HG03558 (cell line): ENCODE data around the gene ATG13.
"Not testable (repeated sequence)": the region's sequence is repeated elsewhere in the genome, so short reads cannot be mapped to it uniquely, and the experiment has no call there.

ENCODE experiments used
- ATAC-seq: cut with Tn5 transposase; IDR thresholded peaks from one replicate; pipeline ENCODE4 v1.9.1; 2021; ENCODE audit warnings: moderate number of reproducible peaks; ENCODE audit not compliant: unreplicated experiment; ENCODE audit errors: extremely low read depth

Gene ATG13

DNA sequence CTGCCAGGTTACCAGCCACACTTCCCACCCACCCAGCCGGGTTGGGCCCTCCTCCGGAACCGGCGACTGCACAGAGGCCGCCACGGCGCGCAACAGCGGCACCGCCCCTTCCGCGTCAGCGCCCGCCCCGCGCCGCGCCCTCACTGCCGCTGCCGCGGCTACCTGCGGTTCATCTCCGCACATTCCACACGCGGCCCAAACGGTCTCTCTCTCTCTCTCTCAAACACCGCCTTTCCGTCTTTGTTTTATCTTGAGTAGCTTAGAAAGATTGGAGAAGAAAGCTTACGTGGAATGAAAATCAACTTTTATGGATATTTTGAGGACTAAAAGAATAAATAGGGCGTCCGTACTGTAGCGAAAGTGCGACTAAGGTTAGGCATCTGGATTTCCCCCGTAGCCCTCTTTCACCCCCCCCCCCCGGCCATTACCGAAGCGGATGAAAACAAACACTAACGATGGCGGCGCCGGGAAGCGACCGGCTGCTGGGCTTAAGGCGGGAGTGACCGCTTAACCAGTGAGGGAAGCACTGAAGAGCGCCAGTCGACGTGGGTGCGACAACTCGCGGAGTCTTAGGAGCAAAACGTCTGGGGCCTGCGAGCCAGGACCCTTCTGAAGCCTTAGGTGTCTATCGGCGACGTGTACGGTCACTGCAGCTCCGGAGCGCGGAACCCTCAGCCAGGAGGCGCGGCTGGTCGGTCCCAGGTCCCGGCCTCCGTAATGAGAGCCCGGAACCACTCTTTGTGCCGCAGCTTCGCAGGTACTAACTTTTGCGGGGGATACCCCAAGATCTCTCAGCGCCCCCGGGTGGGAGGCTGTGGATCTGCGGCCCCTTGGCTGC, at the start of gene ATG13, which contains the start of gene HARBI1:
Gene ATG13 (plus strand): TSS at position 420 of the 838 bp plus-strand sequence. CDS start 26,739 bp downstream, outside the sequence.
Gene HARBI1 (minus strand): TSS at position 94 of the 838 bp plus-strand sequence. CDS start 990 bp downstream, outside the sequence.
- peak; percentile 81 for ATAC-seq

DNA sequence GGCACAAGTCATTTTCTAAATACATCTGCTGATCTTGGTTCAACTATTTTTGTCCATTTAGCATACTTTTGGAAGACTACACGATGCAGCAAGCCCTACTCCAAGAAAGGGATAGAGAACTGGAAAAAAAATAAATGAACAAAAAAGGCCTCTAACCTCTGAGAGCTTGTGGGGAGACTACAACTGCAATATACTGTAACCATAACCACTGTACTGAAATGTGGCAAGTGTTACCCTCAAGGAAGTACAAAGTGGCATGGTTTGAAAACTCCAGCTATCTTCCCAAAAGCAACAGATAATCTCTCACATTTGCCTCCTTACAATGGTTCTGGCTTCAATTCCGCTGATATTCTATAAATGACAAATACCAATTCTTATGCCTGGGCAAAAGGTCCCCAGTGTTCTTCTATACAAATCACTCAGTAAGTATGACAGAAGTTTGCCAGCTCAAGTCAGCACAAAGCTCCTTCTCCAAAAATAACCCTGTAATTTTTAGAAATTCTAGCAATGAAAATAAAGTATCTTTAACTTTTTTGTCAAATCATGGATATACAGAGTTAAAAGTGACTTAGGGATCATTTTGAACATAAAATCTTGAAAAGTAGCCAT, 46.5 kb upstream of the ATG13 start:
- ATAC-seq = no peak

DNA sequence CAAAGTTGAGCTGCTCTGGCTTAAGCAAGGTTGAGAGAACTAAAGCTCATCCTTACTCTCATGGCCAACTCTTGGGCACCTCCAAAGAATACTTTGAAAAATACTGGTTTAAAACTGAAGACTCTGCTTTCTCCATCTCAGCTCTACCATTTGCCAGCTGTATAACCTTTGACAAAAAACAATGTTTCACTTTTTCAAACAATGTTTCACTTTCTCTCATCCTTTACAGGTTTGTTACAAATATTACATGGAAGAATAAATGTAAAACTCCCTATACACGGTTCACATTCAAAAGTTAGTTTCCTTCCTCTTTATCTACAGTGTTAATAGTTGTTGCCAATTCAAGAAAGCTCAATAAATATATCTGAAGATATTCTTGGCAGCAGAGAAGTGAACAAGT, 42.7 kb upstream of the ATG13 start:
- ATAC-seq = no peak

DNA sequence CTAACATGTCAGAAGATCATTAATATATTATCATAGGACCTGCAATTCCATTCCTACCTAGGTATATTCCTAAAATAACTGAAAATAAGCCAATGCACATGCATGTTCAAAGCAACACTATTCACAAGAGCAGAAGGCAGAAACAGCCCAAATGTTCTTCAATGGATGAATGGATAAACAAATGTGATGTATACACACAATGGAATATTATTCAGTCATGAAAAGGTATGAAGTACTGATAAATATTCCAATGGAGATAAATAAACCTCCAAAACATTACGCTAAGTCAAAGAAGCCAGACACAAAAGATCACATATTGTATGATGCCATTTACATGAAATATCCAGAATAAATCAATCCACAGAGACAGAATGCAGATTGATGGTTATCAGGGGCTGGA, 40.3 kb upstream of the ATG13 start:
- no peak for ATAC-seq

DNA sequence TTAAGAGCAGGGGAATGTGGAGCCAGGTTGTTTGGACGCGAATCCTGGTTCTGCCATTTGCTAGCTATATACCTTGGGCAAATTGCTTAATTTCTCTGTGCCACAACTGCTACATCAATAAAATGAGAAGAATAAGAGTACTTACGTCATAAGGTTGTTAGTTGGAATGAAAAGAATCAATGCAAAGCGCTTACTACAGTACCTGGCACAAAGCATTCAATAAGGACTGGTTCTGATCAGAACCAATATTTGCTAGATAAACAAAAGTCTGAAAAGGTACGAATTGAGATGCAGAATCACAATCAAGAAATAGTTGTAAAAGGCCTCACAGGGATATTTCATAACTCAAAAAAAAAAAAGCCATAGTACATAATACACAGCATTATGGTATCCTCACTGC, 34.8 kb upstream of the ATG13 start:
- ATAC-seq = no peak

DNA sequence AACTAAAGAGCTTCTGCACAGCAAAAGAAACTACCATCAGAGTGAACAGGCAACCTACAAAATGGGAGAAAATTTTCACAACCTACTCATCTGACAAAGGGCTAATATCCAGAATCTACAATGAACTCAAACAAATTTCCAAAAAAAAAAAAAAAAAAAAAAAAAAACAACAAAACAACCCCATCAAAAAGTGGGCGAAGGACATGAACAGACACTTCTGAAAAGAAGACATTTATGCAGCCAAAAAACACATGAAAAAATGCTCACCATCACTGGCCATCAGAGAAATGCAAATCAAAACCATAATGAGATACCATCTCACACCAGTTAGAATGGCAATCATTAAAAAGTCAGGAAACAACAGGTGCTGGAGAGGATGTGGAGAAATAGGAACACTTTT, 33.8 kb upstream of the ATG13 start:
- ATAC-seq = not testable (repeated sequence)

DNA sequence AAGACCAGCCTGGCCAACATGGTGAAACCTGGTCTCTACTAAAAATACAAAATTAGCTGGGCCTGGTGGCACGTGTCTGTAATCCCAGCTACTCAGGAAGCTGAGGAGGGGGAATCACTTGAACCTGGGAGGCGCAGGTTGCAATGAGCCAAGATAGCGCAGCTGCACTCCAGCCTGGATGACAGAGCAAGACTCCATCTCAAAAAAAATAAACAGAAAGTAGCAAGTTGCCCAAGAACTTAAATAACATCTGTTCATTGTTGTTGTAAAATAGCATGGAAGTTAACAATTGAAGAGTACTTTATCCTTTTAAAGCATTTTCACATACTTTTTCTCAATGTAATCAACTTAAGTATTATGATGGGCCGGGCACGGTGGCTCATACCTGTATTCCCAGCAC, 29.2 kb upstream of the ATG13 start:
- ATAC-seq = no peak

DNA sequence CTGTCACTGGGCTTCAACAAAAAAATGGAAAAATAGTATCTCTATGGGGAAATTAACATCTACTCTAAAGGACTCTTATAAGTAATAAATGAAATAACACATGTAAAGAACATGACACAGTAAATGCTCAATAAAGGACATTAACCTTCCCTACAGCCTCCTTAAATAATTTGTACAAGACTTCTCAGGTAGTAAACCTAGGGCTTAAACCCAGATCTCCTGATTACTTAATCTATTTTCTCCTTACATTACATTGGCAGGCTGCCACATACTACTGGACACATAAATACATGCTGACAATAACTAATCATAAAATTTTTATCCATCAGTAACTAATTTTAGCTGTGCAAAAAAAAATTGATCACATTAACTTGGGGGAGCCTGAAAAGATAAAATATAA, 28.4 kb upstream of the ATG13 start:
- no peak for ATAC-seq

DNA sequence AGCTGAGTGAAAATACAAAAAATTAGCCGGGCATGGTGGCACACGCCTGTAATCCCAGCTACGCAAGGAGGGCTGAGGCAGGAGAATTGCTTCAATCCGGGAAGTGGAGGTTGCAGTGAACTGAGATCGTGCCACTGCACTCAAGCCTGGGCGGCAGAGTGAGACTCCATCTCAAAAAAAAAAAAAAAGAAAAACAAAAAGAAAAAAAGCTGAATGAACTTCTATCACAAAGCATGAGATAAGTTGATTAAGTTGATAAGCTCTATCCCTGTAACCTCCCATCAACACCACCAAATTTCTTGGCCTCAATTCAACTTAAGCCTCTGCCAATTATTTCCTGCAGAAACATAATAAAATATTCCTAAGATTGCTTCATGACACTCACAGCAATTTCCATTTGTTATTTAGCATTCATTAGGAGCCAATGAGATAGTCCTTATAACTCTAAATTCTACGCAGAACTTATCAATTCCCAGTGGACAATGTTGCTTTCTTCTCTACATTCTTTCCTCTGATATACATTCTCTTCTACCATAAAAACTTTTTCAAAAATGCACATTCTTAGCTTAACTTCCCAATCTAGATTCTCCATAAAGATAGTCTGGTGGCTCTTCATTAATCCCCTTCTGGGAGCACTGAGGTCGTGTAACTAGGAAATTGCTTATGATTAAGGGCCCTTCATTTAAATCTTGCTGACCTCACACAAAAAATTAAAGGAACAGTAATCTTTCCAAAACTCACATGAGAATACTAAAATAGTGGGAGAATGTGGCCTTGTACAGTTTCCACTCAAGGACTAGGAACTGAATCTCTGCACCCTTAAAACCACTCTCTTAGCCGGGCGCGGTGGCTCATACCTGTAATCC, 26.4 kb upstream of the ATG13 start:
- no peak for ATAC-seq

DNA sequence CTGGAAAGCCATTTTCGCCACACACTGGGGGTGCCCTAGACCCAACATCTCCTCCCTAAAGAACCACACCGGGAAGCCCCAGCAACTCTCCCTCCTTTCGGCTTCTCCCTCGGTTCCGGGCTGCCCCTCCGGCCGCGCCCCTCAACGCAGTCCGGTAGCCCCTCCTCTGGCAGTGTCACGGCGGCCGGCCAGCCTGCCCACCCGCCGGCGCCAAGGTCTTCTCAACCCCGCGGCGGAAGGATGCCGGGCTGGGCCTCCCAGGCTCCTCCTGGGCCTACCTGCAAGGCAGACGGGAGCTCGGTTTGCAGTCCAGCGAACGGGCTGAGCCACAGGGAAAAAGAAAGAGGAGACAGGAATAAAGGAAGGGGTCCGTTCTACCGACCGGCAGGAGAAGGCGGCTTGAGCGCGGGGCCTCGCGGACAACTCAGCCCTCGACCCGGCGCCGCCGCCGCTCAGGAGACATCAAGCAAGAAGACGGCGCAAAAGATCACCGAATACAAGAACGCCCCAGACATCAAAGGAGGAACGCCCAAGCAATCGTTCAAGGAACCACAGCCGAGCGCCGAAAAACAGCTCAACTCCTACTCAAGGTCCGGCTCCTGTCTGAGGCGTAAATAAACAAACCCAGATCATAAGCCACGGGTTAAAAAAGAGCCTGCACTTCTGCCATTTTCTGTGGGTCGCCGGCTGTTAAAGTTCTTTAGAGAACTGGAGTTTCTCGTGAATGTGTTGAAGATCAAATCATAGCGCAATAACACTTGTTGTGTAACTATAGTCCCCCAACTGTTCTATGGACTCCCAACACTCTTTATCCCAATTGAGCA, 23.6 kb upstream of the ATG13 start, which contains the start of gene AMBRA1:
Gene AMBRA1 (minus strand): TSS at position 474 of the 824 bp plus-strand sequence. CDS start 45,643 bp downstream, outside the sequence.
- peak; percentile 43 for ATAC-seq

DNA sequence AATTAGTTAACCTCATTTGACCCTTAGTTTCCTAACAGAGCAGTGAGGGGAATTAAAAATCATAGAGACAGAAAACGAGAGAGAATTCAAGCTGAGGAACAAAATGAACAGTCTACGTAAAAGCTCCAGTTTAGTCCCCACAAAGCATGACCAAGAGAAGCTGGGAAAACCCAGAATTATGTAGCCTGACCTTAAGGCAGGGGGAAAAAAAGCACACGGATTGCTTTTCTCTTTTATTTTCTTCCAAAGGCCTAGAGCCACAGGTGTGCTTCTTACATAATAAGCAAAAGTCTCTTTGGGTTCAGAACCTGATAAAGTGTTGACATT, 23.0 kb upstream of the ATG13 start:
- ATAC-seq = no peak

DNA sequence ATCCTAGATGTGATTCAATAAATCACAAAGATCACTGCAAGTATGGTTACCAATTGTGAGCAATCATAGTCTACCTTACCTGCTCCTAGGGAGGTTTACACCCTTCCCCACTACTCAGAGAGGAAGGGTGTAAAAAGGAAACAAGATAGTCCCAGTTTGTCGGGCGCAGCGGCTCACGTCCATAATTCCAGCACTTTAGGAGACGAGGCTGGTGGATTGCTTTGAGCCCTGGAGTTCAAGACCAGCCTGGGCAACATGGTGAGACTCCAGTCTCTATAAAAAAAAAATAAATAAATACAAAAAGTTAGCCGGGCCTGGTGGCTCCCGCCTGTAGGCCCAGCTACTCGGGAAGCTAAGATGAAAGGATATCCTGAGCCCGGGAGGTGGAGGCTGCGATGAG, 22.6 kb upstream of the ATG13 start:
- ATAC-seq = no peak

DNA sequence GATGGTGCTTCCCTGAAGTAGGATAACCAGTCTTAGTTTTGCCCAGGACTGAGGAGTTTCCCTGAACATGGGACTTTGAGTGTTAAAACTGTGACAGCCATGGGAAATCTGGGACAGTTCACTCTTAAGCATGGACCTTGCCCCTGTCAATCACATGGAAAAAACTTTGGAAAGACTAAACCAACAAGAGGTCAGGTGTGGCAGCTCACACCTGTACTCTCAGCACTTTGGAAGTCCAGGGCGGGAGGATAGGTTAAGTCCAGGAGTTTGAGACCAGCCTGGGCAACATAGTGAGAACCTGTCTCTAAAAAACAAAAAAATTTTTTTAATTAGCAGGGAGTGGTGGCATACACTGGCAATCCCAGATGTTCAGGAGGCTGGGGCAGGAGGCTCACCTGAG, 20.2 kb upstream of the ATG13 start:
- ATAC-seq = no peak

DNA sequence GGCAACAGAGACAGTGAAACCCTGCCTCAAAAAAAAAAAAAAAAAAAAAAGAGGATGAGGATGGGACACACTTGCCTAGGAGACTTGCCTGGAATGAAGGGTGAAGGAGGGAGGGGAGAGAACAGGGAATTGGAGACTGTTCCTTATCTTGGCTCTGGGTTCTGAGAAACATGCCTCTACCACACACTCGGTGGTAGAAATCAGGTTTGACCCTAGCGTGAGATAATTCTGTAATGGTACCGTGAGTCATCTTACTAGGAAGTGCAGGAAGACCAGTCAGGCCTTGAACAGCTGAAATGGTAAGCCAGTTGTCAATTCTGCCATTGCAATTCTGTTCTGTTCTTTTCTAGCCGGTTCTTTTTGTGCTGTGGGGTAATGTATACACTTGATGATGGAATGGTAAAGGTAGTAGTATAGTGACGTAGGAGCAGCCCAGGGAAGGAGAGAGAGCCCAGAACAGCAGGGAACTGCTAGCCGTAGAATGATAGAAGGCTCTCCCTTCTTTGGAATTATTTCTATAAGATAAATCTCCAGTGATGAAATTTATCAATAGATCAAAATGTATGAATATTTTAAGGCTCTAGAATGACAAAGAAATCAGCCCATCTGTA, 19.6 kb upstream of the ATG13 start:
- ATAC-seq = no peak

DNA sequence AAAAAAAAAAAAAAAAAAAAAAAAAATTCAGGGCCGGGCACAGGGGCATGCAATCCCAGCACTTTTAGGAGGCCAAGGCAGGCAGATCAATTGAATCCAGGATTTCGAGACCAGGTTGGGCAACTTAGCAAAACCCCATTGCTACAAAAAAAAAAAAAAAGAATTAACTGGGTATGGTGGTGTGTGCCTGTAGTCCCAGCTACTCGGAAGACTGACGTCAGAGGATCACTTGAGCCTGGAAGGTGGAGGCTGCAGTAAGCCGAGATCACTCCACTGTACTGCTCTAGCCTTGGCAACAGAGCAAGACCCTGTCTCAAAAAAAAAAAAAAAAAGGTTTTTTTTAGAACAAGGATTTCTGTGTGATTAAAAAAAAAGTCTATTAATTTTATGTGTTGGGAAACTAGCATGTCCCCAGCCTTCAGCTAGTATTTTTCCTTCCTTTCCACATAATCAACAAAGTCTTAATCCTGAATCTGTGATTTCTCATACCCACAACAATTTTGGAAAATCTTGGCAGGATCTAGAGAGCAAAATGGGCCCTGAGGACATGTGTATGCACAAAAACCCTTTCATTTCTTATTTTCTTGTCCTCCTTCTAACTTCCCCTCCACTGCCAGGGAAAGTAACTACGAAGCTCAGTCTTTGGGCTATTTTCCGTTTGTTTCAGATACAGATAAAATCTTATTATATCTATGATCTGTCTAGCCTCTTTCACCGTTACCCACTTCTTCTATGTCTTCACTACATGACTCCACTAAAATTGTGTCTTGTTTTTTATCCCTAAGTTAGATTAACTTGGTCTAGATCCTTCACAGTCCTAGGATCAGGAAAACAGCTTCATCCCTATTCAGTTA, 17.8 kb upstream of the ATG13 start:
- no peak for ATAC-seq

DNA sequence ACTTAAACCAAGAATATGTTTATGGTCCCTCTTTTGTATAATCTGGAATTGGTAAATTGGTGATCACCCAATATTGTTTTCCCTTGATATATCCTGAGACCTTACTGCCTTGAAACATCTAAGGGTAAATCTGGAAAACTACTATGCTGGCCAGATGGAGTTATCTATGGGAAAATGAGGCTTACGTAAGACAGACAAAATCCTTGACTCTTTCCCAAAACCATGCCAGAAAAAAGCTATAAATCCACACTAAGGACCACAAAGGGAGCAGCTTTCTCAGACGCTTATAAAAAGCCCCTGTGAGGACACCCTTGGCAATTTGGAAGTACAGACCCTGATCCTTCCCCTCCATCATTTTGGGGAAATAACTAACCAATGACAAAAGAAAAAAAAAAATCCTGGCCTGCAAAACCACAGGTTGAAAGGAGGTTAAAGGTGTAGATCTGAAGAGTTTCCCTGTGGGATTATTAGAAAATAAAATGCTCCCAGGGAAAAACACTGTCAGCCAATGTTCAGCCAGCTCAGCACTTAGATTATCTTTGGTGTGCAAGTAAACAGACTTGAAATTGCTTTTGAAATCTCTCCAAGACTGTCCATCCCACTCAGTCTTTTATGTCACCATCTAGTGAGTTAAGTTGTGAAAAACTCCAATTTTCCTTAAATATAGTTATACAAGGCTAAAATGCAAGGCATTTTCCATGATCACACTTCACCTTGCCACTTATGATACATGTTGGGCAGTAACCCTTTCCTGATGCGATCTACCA, 17.0 kb upstream of the ATG13 start:
- ATAC-seq = no peak

DNA sequence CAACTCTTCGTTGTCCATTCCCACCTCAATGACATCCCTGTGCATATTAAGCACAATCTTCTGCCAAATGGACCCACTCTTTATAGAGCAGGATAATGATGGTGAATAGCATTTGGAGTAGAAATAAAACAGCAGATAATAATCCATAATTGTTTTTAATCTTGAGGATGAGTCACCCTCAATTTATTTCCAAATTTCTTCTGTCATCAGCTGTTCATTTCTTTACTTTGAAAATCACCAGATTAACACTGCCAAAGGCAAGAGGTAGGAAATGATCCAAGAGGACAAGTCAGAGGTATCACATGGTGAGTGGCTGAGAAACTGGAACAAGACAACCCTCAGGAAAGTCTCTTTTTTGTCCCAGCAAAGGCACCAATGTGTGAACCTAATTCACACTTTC, 16.2 kb upstream of the ATG13 start:
- no peak for ATAC-seq
